H1 (cell line): ENCODE measurements around the gene DHX29. TPM values are rescaled to one million over a fixed set of nuclear protein-coding genes. Genes with fewer than 3 reads are reported as not detected.
A peak's percentile ranks its signal among the peaks of the same experiment; 100 is the strongest.

ENCODE experiments used
- CTCF ChIA-PET: fragments of 300-600 bp; sonication (Branson Sonifier 250); formaldehyde crosslinking; loops from one replicate; lab custom pipeline; 2021; ENCODE audit not compliant: partially characterized antibody; lab: Charles Lee
- POLR2A ChIA-PET: fragments of 300-600 bp; sonication (Branson Sonifier 250); formaldehyde crosslinking; loops from one replicate; lab custom pipeline; 2021; ENCODE audit warnings: inconsistent platforms; ENCODE audit not compliant: partially characterized antibody; lab: Charles Lee
- DNase-seq, 2 experiments: peaks; one replicate each; pipeline versions ENCODE4 v3.0.0 to v3.0.0-alpha.2; 2010 to 2022; ENCODE audit warnings: low spot score in 2 of 2, low read depth in 1 of 2, mixed read lengths in 1 of 2
- FAIRE-seq: peaks from 2 replicates; lab custom pipeline; 2011; peaks lifted over from hg19 to GRCh38; lab: Jason Lieb, UNC
- H2AFZ ChIP-seq: 2 replicates; pipeline ENCODE4 v1.8.1; 2012; ENCODE audit warnings: low read length, inconsistent platforms
- H2AK5ac ChIP-seq: 2 replicates; pipeline ENCODE4 v1.6.1; 2013; ENCODE audit warnings: low read depth, low read length
- H2BK120ac ChIP-seq: replicated peaks from 2 replicates; pipeline ENCODE3; 2013; ENCODE audit warnings: low read depth, low read length, inconsistent platforms
- H2BK12ac ChIP-seq: 2 replicates; pipeline ENCODE4 v1.6.1; 2013; ENCODE audit warnings: low read depth, low read length
- H2BK15ac ChIP-seq: 2 replicates; pipeline ENCODE4 v1.6.1; 2013; ENCODE audit warnings: low read length
- H2BK20ac ChIP-seq: 2 replicates; pipeline ENCODE4 v1.6.1; 2013; ENCODE audit warnings: low read length
- H2BK5ac ChIP-seq: 2 replicates; pipeline ENCODE4 v1.6.1; 2013; ENCODE audit warnings: low read depth, low read length
- H3K14ac ChIP-seq: 2 replicates; pipeline ENCODE4 v1.6.1; 2013; ENCODE audit warnings: inconsistent platforms; ENCODE audit not compliant: insufficient read length
- H3K18ac ChIP-seq: 2 replicates; pipeline ENCODE4 v1.6.1; 2013; ENCODE audit warnings: low read length; ENCODE audit errors: extremely low read depth
- H3K23ac ChIP-seq: 2 replicates; pipeline ENCODE4 v1.6.1; 2013; ENCODE audit warnings: inconsistent platforms; ENCODE audit not compliant: insufficient read length
- H3K23me2 ChIP-seq: 2 replicates; pipeline ENCODE4 v1.6.1; 2013; ENCODE audit warnings: low read depth, low read length
- H3K27ac ChIP-seq: 2 replicates; pipeline ENCODE4 v1.6.1; 2011; ENCODE audit warnings: low read depth, low read length, inconsistent platforms
- H3K27me3 ChIP-seq, 4 experiments: replicated peaks in 1 of 4; 1 replicate in 1 of 4; 2 replicates in 3 of 4; pipeline versions ENCODE4 v1.6.1 to v1.8.1; 2011 to 2013; ENCODE audit warnings: low read length in 3 of 4, mild to moderate bottlenecking in 3 of 4, inconsistent platforms in 2 of 4, mixed read lengths in 2 of 4, moderate library complexity in 1 of 4; ENCODE audit not compliant: control insufficient read depth in 3 of 4, insufficient read depth in 3 of 4; ENCODE audit errors: extremely low read depth in 1 of 4
- H3K36me3 ChIP-seq, 4 experiments: 2 replicates each; pipeline versions ENCODE4 v1.6.1 to v1.8.1; 2011 to 2013; ENCODE audit warnings: mild to moderate bottlenecking in 4 of 4, low read length in 3 of 4, moderate library complexity in 2 of 4, control low read depth in 1 of 4, inconsistent platforms in 1 of 4; ENCODE audit not compliant: insufficient read depth in 4 of 4, control insufficient read depth in 2 of 4
- H3K4ac ChIP-seq: replicated peaks from 2 replicates; pipeline ENCODE3; 2013; ENCODE audit warnings: low read length, low read depth, mixed read lengths, inconsistent platforms; ENCODE audit not compliant: insufficient read length
- H3K4me1 ChIP-seq, 4 experiments: replicated peaks in 1 of 4; 1 replicate in 1 of 4; 2 replicates in 3 of 4; pipeline versions ENCODE4 v1.6.1 to v1.8.1; 2011 to 2013; ENCODE audit warnings: low read length in 3 of 4, inconsistent platforms in 2 of 4, mixed read lengths in 1 of 4; ENCODE audit not compliant: insufficient read depth in 4 of 4, control insufficient read depth in 3 of 4
- H3K4me2 ChIP-seq, 2 experiments: 2 replicates each; pipeline versions ENCODE4 v1.6.1 to v1.8.1; 2011 to 2013; ENCODE audit warnings: low read depth in 2 of 2, low read length in 2 of 2, control low read depth in 1 of 2, inconsistent platforms in 1 of 2, mild to moderate bottlenecking in 1 of 2; ENCODE audit not compliant: insufficient read depth in 1 of 2
- H3K4me3 ChIP-seq, 4 experiments: fragments of 200-600, 300-600 bp in 1 of 4; sonication (generic), shearing (Covaris generic), sonication (Bioruptor Twin) in 1 of 4; 2 replicates each; pipeline versions ENCODE4 v1.5.1 to v1.8.1; 2011 to 2016; ENCODE audit warnings: low read length in 4 of 4, low read depth in 3 of 4, control low read depth in 2 of 4, inconsistent platforms in 2 of 4, mild to moderate bottlenecking in 2 of 4, mixed read lengths in 1 of 4, moderate library complexity in 1 of 4; ENCODE audit not compliant: insufficient read depth in 2 of 4; ENCODE audit errors: extremely low read depth in 1 of 4
- H3K56ac ChIP-seq: replicated peaks from 2 replicates; pipeline ENCODE3; 2013; ENCODE audit warnings: low read depth, mild to moderate bottlenecking, mixed read lengths, low read length, inconsistent platforms; ENCODE audit not compliant: insufficient read length
- H3K79me1 ChIP-seq: 2 replicates; pipeline ENCODE4 v1.6.1; 2013; ENCODE audit warnings: low read depth, low read length, control low read depth
- H3K79me2 ChIP-seq, 2 experiments: 2 replicates each; pipeline versions ENCODE4 v1.6.1 to v1.8.1; 2012 to 2013; ENCODE audit warnings: low read length in 2 of 2, mild to moderate bottlenecking in 2 of 2, inconsistent platforms in 1 of 2; ENCODE audit not compliant: insufficient read depth in 2 of 2, control insufficient read depth in 1 of 2
- H3K9ac ChIP-seq, 4 experiments: replicated peaks in 1 of 4; 1 replicate in 1 of 4; 2 replicates in 3 of 4; pipeline versions ENCODE4 v1.6.1 to v1.8.1; 2011 to 2013; ENCODE audit warnings: low read depth in 3 of 4, low read length in 3 of 4, control low read depth in 2 of 4, mild to moderate bottlenecking in 2 of 4, moderate library complexity in 2 of 4, inconsistent platforms in 1 of 4; ENCODE audit errors: extremely low read depth in 1 of 4
- H3K9me3 ChIP-seq, 2 experiments: 2 replicates each; pipeline versions ENCODE4 v1.6.1 to v1.8.1; 2012 to 2013; ENCODE audit warnings: mild to moderate bottlenecking in 2 of 2, moderate library complexity in 2 of 2, control low read depth in 1 of 2, inconsistent platforms in 1 of 2, low read depth in 1 of 2, low read length in 1 of 2, mixed read lengths in 1 of 2; ENCODE audit not compliant: insufficient read depth in 2 of 2
- H4K20me1 ChIP-seq, 2 experiments: replicated peaks in 1 of 2; 2 replicates each; pipeline versions ENCODE3 to v1.8.1; 2011 to 2013; ENCODE audit warnings: inconsistent platforms in 2 of 2, low read length in 2 of 2, mild to moderate bottlenecking in 1 of 2; ENCODE audit not compliant: insufficient read depth in 2 of 2, control insufficient read depth in 1 of 2
- H4K5ac ChIP-seq: 2 replicates; pipeline ENCODE4 v1.6.1; 2013; ENCODE audit warnings: low read length, low read depth, mixed read lengths, inconsistent platforms; ENCODE audit not compliant: insufficient read length
- H4K8ac ChIP-seq: 2 replicates; pipeline ENCODE4 v1.8.0; 2013; ENCODE audit warnings: mild to moderate bottlenecking, moderate library complexity, low read length, inconsistent platforms; ENCODE audit not compliant: insufficient read depth; ENCODE audit errors: extremely low read depth
- H4K91ac ChIP-seq: replicated peaks from 2 replicates; pipeline ENCODE3; 2013; ENCODE audit warnings: low read length, mixed read lengths, inconsistent platforms; ENCODE audit not compliant: insufficient read length
- BACH1 ChIP-seq: IDR thresholded peaks from 2 replicates; pipeline ENCODE4 v1.6.1; 2012; ENCODE audit warnings: low read length, improper control_type of control experiment
- BRCA1 ChIP-seq: IDR thresholded peaks from 2 replicates; pipeline ENCODE4 v1.6.1; 2012; ENCODE audit warnings: low read depth, low read length, improper control_type of control experiment
- CREB1 ChIP-seq: IDR thresholded peaks from 2 replicates; pipeline ENCODE4 v1.6.1; 2012; ENCODE audit warnings: inconsistent platforms
- EGR1 ChIP-seq: IDR thresholded peaks from 2 replicates; pipeline ENCODE4 v1.6.1; 2011; ENCODE audit warnings: low read depth, low read length, borderline replicate concordance
- KDM4A ChIP-seq: IDR thresholded peaks from one replicate; pipeline ENCODE4 v1.7.1; 2012; ENCODE audit warnings: low read depth, mild to moderate bottlenecking, moderate library complexity, low read length, inconsistent platforms; ENCODE audit not compliant: severe bottlenecking
- POLR2A ChIP-seq, 2 experiments: IDR thresholded peaks; 1 replicate in 1 of 2; 2 replicates in 1 of 2; pipeline ENCODE4 v1.6.1; 2011; ENCODE audit warnings: low read depth in 2 of 2, low read length in 2 of 2, mild to moderate bottlenecking in 2 of 2; ENCODE audit errors: control extremely low read depth in 1 of 2
- RAD21 ChIP-seq, 2 experiments: IDR thresholded peaks in 1 of 2; conservative IDR thresholded peaks in 1 of 2; 2 replicates each; pipeline ENCODE4 v1.6.1; 2011; ENCODE audit warnings: low read depth in 2 of 2, low read length in 2 of 2, improper control_type of control experiment in 1 of 2, inconsistent platforms in 1 of 2, mild to moderate bottlenecking in 1 of 2, moderate library complexity in 1 of 2
- SIN3A ChIP-seq, 2 experiments: IDR thresholded peaks in 1 of 2; conservative IDR thresholded peaks in 1 of 2; 2 replicates each; pipeline ENCODE4 v1.6.1; 2011 to 2012; ENCODE audit warnings: low read length in 2 of 2, improper control_type of control experiment in 1 of 2, low read depth in 1 of 2, mild to moderate bottlenecking in 1 of 2
- SUZ12 ChIP-seq: fragments of 200-600 bp; sonication (generic); IDR thresholded peaks from 2 replicates; pipeline ENCODE4 v1.6.1; 2012; ENCODE audit warnings: mild to moderate bottlenecking, inconsistent platforms, low read length, moderate library complexity, mixed read lengths
- TEAD4 ChIP-seq: IDR thresholded peaks from 2 replicates; pipeline ENCODE4 v1.6.1; 2012; ENCODE audit warnings: low read depth, low read length, inconsistent platforms, mixed read lengths
- WGBS, 2 experiments: shearing (Covaris generic) in 1 of 2; methylation state at CpG; one replicate each; pipeline versions ENCODE4 v1.1.6 to v1.1.7; 2013 to 2015; ENCODE audit warnings: low lambda C conversion rate in 2 of 2, mixed read lengths in 2 of 2, inconsistent platforms in 1 of 2, low coverage in 1 of 2, missing lambda C conversion rate in 1 of 2; ENCODE audit not compliant: insufficient replicate concordance in 2 of 2, insufficient coverage in 1 of 2, insufficient read length in 1 of 2; ENCODE audit errors: extremely low coverage in 1 of 2, missing lambda C conversion rate in 1 of 2; 5-methylcytosine and 5-hydroxymethylcytosine counted together
- polyA plus RNA-seq, 7 experiments: library from polyadenylated mRNA; depleted of rRNA in 3 of 7; stranded (reverse) in 5 of 7; unstranded in 2 of 7; fragments of >200 nt in 5 of 7; fragments of 200-250 nt in 2 of 7; gene quantifications; 1 replicate in 5 of 7; 2 replicates in 1 of 7; 4 replicates in 1 of 7; pipeline versions ENCODE4 v1.2.1 to v1.2.3, GENCODE V29; 2011 to 2013; ENCODE audit warnings: missing spikeins in 2 of 7, mixed read lengths in 2 of 7
- total RNA-seq: library from RNA; stranded (reverse); fragmentation: NEBNext Ultra II Directional; extraction: Animal tissue kit (Norgen Biotek cat#: 25700); gene quantifications from 2 replicates; pipeline ENCODE4 v1.2.1, GENCODE V29; 2021

The DHX29 gene
- total and polyA plus RNA-seq, 2 of the 8 experiments (the other 6 are each of a cell fraction or from before 2014, with no cell fraction given): 3.4 to 32.1 TPM

- WGBS, 2 experiments: 5% methylated on average over 51 of the region's 54 CpGs; no CpG with 5 or more reads in 1 of the 2 experiments
- Histone ChIP-seq H3K79me2 (no peaks in the 10 kb centered on the region), H3K9ac (no peak overlapping the region), H2BK12ac (no peak overlapping the region), H4K91ac (no peak overlapping the region), H3K56ac (no peak overlapping the region), H4K20me1 (peaks cover 3 to 43% of the 10 kb centered on the region in 2 experiments), H3K23me2 (peaks cover 8% of the 10 kb centered on the region; the same call in 1 of the 2 replicates), H3K18ac (peak overlapping the region; percentile 51; the same call in 1 of the 2 replicates), H2AFZ (no peak overlapping the region; the same call in 1 of the 2 replicates), H2BK120ac (no peak overlapping the region), H3K27me3 (peaks cover 94 to 100% (median 99%) of the 10 kb centered on the region in 4 experiments), H3K4me3 (peak overlapping the region; percentile 53 to 61 (median 58)), H2BK5ac (no peak overlapping the region), H4K8ac (peak overlapping the region; percentile 29; the same call in 1 of the 2 replicates), H3K9me3 (no peaks in the 10 kb centered on the region), H2AK5ac (no peak overlapping the region), H3K4me1 (peaks cover 2 to 23% (median 12%) of the 10 kb centered on the region in 4 experiments), H3K4me2 (peak overlapping the region; percentile 82 to 86), H2BK20ac (no peak overlapping the region), H3K79me1 (no peaks in the 10 kb centered on the region), H2BK15ac (no peak overlapping the region), H3K23ac (no peak overlapping the region), H3K4ac (no peak overlapping the region), H3K36me3 (peaks cover 0 to 6% (median 0%) of the 10 kb centered on the region in 4 experiments; a peak in 2 of 8 replicates), H4K5ac (no peak overlapping the region), H3K14ac (no peak overlapping the region), H3K27ac (no peak overlapping the region)
- CTCF ChIA-PET: interaction anchor here (0.6 to 13.6 kb wide), 20 partner anchors 9 to 1077 kb away, joined by 3 to 143 read pairs (median 4); partner anchors contain the start of genes CCNO, CDC20B and GPX8
- DNase-seq: peak; percentile 60 to 92
- POLR2A ChIA-PET: interaction anchor here (1.0 kb wide), 1 partner anchor 81 kb away, joined by 3 read pairs; the partner anchor contains the start of genes DHX29 and MTREX
- no peak for FAIRE-seq
- no peak for TF ChIP-seq TEAD4
- peak; percentile 99 for TF ChIP-seq KDM4A
- 0 out of 4 replicates have a peak, but pooled peaks of 1 of the 2 experiments have one; percentile 52 for TF ChIP-seq SIN3A (conservative IDR thresholded peaks at IDR 0.05 in 1 of 2, IDR thresholded peaks at IDR 0.05 in 1 of 2; ENCODE audit: low read depth in 1 of 2, low read length in 2 of 2)
- TF ChIP-seq POLR2A (IDR thresholded peaks at IDR 0.05; ENCODE audit: control extremely low read depth in 1 of 2, low read depth in 2 of 2, low read length in 2 of 2): no peak
- TF ChIP-seq CREB1: peak; percentile 36; the same call in 1 of the 2 replicates
- TF ChIP-seq BRCA1: no peak
- peak; percentile 70 for TF ChIP-seq BACH1
- peak; percentile 75 to 84 for TF ChIP-seq RAD21 (IDR thresholded peaks at IDR 0.05 in 1 of 2, conservative IDR thresholded peaks at IDR 0.05 in 1 of 2; ENCODE audit: low read depth in 2 of 2, low read length in 2 of 2)
- no peak for TF ChIP-seq EGR1
- peak; percentile 39; the same call in 1 of the 2 replicates for TF ChIP-seq SUZ12
Measured at GRCh38 chr5:55226027-55226933, 81.2 kb downstream of the DHX29 start.
